ENCODE measurements around the gene RAI1. TPM values are rescaled to one million over a fixed set of nuclear protein-coding genes. Genes with fewer than 3 reads are reported as not detected.
"Not testable (repeated sequence)": the region's sequence is repeated elsewhere in the genome, so short reads cannot be mapped to it uniquely, and the experiment has no call there.

RAI1 gene
- total RNA-seq, 1 experiment from 2014 or later, result 13.1 TPM

DNA sequence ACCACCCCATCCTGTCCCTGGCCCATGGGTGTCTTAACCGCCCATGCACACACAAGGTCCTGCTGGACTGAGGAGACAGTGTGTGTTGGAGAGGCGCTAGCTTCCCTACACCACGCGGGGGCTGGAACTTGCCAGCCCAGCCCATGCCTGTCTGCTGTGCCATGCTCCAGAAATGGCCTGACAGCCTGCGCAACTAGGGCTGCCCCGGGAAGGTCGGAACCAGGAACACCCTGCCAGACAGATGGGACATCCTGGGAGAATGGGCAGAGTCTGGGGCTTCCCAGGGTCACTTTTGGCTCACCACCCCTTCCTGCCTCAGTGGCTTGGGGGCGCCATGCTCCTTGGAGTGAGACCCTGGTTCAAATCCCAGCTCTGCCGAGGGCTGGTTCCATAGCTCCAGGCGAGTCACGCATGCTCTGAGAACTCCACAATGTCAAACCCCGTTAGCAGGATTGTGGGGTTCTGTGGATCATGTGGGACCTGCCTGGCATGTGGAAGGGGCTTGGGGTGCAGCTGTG lies 119.3 kb downstream of the RAI1 start:
- no peak for DNase-seq (ENCODE audit: low read depth)

DNA sequence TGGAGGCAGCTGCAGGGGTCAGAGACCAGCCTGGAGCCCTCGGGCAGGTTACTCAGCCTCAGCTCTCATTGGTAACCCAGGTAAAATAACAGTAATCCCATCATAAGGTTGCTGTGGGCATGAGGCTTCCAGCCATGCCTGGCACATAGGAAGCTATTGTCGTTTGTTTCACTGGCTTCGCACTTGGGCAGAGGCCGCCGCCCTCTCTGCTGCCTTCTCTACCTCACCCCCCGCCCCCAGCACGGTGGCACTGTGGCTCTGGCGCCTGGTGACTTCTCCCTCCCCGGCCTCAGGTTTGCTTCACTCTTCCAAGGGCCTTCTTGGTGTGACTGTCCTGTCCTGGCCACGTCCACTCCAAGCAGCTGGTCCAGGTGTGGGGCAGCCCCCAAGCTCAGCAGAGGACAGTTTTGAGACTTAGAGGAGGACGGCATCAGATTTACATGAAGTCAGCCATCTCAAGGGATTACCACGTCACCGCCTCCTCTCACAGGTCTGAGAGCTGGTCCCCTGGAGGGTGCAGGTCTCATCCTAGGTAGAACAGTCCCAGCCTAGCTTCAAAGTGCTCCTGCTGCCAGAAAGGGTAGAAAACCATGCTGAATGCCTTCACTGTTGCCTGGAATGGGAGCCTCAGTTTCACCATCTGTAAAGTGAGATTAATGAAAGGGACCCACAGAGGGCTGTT lies 120.7 kb downstream of the RAI1 start:
- no peak for DNase-seq (ENCODE audit: low read depth)

DNA sequence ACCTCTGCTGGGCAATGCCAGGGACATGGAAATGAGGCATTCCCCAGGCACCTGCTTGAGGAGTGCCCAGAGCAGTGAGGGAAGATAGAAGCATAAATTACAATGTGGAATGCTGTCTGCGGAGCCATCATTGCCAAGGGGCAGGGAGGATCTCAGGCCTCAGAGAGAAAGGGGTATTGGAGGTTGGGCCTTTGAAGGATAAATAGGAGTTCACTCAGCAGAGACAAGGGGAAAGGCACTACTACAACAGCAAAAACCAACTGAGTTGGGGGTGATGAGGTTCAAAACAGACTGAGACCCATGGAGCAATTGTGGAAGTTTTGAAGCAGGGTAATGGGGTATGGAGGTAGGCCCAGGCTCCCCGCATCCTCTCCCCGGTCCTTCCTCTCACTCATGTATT lies 122.7 kb downstream of the RAI1 start:
- no peak for DNase-seq (ENCODE audit: low read depth)

DNA sequence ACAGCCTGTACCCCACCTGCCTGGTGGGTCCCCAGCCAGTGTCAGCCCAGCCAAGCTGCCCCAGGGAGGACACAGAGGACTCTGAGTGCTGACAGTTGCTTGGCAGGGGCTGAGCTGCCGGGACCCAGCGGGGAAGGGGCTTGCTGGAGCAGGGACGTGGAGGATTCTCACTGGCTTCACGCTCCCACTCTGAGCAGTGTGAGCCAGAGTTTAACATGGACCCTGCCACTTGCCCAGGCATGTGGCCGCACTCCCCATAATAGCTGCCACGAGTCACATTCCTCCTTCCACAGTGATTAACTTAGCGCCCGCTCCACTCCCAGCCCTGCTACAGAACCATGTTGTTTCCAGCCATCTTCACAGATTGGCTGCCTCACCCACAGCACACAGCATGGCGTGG lies 124.3 kb downstream of the RAI1 start:
- no peak for DNase-seq (ENCODE audit: low read depth)

DNA sequence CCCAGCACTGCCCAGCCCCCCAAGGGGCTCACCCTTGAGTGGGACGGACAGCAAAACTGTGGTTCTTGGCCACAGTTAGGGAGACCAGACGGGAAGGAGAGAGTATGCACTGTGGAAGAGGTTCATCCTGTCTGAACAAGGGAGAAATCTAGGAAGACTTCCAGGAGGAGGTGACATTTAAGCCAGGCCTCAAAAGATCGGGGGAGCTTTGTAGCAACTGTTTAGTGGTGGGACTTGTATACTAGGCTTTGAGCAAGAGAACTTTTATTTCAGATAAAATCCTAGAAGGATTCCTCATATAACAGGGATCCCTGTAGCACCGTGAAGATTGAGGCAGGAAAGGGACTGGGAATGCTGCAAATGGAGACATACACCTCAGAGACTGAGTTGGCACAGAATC lies 124.8 kb downstream of the RAI1 start:
- DNase-seq (ENCODE audit: low read depth), result no peak

DNA sequence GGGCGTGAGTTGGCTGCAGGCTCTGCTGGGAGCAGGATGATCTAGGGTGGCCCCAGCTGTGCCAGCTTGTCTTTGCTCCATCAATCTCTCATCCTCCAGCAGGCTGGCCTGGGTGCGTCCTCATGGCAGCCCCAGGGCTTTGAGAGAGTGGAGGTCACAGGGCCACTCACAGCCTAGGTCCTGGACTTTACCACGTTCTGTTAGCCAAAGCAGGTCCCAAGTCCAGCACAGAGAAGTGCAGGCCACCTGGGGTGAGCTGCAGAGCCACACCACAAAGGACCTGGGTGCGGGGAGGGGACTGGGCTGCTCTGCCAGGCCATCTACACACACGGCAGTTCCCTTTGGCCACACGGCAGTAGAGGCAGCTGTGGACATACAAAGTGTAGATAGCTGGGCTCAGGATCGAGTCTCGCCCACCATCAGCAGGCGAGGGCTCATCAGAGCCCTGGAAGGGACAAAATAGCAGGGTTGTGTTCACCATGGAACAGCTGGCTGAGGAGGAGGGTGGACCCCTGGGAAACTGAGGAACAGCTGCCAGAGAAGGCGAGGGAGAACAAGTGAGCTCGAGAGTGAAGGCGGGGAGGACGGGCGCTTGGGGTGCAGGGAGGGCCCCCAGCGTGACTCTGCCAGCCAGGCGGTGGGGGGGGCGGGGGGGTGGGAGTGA lies 125.5 kb downstream of the RAI1 start:
- no peak for DNase-seq (ENCODE audit: low read depth)

DNA sequence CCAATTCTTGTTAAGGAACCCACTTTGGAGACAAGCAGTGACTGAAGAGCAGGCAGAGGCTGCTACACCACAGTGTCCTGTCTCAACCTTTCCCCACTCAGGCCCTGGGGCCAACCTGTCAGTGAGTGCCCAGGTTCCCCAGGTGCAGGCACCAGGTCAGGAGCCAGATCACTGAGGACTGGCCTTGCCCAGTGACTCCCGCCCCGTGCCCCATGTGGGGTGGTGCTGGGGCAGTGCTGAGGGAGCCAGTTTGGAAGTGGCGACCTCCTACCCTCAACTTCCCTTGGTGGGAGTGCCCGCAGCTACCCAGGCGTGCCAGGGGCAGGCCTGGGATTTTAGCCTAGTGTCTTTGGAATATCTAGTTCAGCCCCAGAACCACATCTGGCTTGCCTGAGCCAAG lies 126.2 kb downstream of the RAI1 start:
- no peak for DNase-seq (ENCODE audit: low read depth)

DNA sequence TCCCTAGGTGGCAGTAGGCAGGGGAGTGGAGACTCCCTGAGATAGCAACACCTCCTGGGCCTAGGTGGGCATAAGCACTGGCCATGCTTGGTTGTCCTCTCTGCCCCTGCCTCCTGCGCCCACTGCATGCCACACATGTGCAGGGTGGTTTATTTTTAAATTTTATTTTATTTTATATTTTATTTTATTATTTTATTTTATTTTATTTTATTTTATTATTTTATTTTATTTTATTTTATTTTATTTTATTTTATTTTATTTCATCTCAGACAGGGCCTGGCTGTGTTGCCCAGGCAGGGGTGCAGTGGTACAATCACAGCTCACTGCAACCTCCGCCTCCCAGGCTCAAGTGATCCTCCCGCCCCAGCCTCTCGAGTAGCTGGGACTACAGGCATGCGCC lies 126.9 kb downstream of the RAI1 start:
- not testable (repeated sequence) for DNase-seq (ENCODE audit: low read depth)

DNA sequence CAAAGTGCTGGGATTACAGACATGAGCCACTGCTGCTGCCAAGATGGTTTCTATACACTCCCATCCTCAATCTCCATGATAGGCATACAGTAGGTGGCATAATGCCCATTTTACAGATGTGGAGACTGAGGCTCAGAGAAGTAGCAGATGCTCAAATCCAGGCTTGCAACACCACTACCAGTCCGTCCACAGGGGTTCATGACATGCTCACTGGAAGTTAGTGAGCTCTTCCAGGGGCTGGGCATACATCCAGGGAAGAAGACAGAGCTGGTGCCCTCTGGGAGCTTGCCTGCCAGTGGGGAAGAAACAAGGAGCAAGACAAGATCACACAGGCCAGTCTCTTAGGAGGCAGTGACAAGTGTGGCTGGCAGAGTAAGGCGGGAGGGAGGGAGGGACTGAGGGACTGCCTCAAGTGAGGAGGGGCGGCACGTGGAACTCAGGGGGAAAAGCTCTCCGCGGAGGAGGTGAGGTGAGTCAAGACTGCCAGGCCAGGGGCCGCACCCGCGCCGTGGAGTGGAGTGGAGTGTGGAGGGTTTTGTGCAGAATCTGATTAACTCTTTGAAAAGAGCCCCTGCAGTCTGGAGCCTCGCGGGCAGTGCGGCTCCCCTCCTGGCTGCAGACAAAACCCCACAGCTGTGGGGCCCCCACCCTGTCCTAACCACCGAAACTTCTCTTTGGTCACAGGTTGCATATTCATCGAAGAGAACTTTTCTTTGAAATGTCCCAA lies 127.6 kb downstream of the RAI1 start:
- no peak for DNase-seq (ENCODE audit: low read depth)

DNA sequence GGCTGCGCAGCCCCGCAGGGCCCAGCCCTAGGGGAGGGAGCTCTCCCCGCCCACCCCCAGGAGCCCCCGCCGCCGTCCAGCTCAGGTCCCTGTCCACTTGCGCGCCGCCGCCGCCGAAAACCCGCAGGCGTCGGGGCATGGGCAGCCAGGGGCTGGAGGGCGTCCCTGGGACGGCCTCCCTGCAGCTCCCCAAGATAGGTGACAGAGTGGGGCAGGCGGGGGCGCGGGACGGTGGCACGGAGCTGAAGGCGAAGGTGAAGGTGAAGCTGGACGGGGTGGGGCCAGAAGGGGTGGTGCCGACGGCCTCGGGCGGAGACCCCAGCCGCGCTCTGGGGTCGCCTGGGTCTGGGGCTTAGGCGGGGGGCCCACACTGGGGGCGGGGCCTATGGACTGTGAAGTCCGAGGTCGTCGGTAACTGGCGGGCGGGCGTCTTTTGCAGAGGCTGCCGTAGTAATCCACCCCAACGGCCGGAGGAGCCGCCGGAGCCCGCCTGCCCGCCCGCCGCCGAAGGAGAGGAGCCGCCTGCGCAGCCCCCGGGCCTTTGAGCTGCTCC lies 128.3 kb downstream of the RAI1 start:
- DNase-seq (ENCODE audit: low read depth), result no peak

DNA sequence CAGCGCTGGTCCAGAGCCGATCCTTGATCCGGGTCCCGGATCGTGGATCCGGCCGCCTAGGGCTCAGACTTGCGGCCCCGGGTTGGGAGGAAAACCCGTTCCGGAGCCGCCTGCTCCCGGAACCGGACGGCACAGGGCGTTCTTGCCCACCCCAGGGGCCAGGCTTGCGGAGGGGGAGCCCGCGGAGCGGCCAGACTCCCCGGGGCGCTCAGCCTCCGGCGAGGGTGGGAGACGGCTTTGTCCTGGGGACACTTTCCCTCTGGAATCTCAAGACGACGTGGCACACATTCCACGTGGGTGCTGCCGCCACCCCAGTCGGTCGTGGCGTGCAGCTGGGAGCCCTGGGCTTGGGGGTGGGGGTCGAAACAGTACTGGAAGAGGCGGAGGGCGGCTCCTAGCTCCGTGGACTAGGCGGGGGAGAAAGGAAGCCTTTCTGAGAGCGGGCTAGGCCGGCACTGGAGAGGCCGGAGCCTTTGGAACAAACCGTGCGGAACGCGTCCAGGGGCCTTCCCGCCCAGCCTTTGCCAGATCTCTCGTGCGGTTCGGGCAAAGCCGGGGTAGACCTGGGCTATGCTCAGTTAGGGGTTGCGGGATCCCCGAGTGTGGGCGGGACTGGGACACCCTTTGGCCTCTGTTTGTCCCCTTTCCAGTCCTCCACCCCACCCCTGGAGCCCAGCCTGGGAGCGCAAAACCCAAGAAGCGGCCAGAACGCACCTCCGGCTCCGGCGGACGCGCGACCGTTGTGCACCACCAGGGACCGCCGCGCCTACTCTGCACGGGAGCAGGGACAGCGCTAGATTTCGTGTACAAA lies 129.0 kb downstream of the RAI1 start:
- DNase-seq (ENCODE audit: low read depth), result no peak

DNA sequence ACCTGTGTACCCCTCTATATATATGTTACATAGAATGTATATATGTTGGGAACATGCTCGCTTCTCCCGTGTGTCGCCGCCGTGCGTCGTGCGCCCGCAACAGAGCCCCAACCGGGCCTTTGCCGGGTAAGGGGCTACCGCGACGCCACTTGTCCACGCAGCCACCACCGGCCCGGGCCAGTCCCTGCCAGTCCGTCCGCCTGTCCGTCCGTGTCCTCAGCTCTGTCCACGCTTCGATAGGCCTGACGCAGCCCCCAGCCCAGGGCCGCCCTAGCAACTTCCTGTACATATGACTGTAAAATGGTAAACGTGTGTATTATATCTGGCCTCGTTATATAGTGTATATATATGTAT lies 129.6 kb downstream of the RAI1 start:
- no peak for DNase-seq (ENCODE audit: low read depth)

DNA sequence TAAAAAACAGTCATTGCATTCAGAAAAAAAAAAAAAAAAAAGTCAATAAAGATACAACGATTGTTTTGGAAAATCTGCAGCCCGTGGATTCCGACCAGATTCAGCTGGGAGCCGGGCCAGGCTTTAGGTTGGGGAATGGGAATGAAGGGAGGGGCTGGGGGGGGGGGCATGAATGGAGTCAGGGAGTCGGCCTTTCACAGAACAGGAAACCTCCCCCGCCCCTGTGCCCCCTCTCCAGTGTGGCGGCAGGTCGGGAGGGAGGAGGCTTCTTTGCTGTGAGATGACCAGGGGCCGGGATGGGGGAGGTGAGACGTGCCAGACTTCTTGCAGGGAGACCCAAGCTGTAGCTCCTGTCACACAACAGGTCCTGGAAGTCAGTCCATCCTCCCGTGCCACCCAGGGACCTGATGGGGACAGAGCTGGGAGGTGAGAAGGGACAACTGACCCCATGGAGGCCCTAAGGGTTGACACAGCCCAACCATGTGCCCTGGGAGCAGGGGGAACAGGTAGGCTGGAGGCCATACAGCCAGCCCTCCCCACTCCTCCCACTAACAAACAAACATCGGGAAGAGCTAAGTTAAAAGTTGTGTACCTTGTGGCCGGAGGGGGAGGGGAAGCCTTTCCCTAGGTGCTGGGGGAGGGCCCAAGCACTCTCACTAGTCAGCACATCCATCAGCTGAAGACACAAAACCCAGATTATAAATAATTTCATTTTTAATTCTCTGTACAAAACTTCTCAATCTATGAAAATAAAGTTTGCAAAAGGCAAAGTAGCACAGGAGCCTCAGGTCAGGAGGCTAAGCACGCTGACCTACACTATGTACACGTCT lies 130.3 kb downstream of the RAI1 start:
- DNase-seq (ENCODE audit: low read depth), result no peak

DNA sequence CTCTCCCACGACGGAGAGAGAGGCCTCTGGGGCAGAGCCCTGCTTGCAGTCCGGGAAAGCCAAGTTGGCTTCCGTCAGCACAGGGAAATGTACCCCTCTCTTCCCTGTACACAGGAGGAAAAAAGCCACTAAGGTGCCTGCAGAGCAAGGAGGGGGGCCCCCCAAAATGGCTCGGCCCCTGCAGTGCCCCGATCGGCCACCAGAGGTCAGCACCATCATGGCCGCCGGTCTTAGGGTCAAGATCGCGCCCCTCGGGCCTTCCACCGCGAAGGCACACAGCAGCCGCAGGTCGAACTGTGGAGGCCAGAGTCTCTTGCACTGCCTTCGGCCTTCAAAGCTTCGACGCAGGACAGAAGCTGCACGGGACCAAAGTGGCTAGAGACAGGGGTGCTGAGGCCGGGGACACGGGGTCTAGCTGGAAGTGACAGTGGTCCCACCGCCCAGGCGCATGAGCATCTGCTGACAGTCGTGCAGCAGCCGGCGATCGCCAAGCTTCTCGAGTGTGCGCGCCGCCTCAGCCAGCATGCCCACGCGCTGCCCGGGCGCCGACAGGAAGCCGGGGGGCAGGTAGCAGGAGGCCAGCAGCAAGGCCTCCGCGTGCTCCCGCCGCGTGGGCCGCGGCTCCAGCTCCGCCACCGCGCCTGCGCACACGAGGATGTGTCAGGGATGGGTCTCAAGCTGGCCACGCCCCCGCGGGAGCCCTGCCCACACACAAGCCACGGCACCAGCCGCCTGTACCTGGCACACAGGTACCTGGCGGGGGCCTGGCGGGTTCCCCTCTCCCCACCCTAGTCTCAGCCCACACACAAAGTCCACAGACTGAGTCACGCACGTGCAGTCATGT lies 131.2 kb downstream of the RAI1 start:
- peak; percentile 41 for DNase-seq (ENCODE audit: low read depth)

DNA sequence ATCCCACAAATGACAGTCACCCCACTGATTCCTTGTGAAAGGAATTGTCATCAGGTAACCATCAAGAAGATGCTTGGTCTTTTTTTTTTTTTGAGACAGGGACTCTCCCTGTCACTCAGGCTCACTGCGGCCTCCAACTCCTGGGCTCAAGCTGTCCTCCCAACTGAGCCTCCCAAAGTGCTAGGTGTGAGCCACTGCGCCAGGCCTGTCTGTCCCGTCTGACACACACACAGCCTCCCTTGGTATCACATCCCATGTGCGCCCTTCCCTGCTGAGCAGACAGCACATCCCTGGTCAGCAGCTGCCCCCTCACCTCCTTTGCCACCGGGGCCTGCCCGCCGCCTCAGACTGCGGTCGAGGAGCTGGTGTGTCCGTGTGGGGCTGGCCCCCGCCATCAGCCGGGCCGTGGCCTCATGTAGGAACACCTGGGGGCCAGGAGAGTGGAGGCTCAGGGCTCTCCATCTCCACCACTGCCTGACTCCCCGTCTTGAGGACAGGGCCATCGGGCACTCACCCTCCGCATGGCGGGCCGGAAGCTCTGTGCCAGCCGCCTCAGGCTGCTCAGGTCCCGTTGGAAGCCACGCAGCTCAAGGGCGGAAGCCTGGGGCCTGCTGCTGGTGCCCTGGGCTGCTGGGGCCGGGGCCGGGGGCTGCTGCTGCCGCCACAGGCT lies 131.9 kb downstream of the RAI1 start:
- DNase-seq (ENCODE audit: low read depth), result no peak

DNA sequence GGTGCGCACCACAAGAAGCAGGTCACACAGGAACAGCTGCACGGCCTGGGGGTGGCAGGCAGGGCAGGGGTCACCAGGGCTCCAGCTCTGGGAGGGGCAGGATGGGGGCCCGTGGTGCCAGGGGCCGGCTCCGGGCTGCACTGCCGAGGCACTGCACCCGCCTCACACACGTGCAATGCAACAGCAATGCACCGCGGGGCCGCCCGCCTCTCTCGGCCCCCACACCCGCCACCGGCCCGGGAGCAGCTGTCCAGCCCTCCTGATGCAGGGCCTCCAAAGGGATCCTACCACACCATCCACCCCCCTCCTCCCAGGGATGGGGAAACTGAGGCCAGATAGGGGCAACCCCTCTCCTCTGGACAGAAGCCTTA lies 132.5 kb downstream of the RAI1 start:
- no peak for DNase-seq (ENCODE audit: low read depth)

DNA sequence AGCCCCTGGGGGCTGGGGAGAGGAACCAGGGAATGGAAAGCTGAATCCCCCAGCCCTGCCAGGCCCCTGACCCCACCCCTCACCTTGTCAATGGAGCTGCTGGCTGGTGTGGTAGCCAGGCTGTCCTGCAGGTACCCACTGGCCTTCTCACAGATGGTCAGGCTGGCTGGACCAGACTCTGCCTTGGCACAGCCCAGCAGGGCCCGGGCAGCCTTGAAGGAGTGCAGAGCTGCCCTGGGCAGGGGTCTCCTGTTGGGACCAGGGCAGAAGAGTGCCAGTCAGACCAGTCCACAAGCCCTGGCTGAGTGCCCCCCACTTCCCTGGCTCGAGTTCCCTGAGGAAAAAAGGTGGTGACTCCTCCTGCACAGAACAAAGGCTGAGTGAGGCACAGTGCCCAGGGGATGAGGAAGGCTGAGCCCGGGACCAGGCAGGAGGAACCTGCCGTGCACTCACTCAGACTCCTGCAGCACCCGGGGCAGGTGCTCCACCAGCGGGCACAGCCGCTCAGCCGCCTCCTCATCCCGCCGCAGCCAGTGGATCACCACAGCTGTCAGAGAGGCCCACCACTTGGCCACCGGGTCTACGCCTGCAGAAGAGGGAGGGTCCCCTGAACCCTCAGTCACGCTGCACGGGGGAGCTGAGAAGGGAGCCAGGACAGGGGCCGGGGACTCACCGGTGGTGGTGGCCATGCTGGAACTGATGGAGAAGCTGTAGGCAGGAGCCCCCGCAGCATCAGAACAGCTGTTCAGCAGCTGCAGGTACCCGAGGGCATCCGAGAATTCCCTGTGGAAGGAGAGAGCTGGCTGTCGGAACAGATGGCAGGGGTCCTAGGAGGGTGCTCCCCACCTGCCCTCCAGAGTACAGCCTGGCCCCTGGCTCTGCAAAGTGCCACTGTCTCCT lies 133.2 kb downstream of the RAI1 start:
- no peak for DNase-seq (ENCODE audit: low read depth)

DNA sequence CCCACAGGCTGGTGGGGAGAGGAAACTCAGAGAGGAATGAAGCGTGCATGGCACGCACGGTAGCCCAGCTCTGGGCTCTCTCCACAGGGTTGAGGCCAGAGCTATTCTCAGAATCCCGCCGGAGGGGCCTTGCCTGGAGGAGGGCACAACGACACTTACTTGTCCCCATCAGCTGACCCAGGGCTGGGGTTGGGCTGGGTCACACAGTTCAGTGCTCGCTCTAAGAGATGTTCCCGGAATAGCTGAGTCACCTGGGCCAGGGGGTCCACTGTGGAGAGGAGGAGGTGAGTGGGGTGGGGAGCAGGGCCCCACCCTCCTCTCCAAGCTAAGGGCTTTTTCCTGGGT lies 133.8 kb downstream of the RAI1 start:
- DNase-seq (ENCODE audit: low read depth), result no peak
